Gastrocnemius medialis (tissue), 4 donors: Measurements from ENCODE around the gene EFHD1. TPM values are rescaled to one million over a fixed set of nuclear protein-coding genes. Genes with fewer than 3 reads are reported as not detected.

Experiments
- ATAC-seq, 2 donors: fragments of 150-250 bp; one replicate each; pipeline ENCODE4 v1.9.1; 2016
- DNase-seq, 2 donors: peaks; one replicate each; pipeline ENCODE4 v3.0.0-alpha.2; 2019
- H3K27ac ChIP-seq, 4 donors: fragments of 200-600 bp; sonication (generic); 1 replicate in 1 of 4; 2 replicates in 3 of 4; pipeline ENCODE4 v1.5.1; 2016 to 2018; ENCODE audit warnings: mild to moderate bottlenecking in 2 of 4, moderate library complexity in 1 of 4
- H3K27me3 ChIP-seq, 3 donors: fragments of 200-600 bp; sonication (generic) in 2 of 3; 1 replicate in 1 of 3; 2 replicates in 2 of 3; pipeline versions ENCODE4 v1.5.1 to v1.6.0; 2016 to 2019; ENCODE audit warnings: mild to moderate bottlenecking in 1 of 3, moderate library complexity in 1 of 3
- H3K36me3 ChIP-seq, 2 donors: fragments of 200-600 bp; sonication (generic) in 1 of 2; one replicate each; pipeline ENCODE4 v1.5.1; 2017 to 2018
- H3K4me1 ChIP-seq, 2 donors: fragments of 200-600 bp; sonication (generic) in 1 of 2; one replicate each; pipeline ENCODE4 v1.5.1; 2016 to 2017; ENCODE audit warnings: mild to moderate bottlenecking in 2 of 2
- H3K4me3 ChIP-seq, 4 donors: fragments of 200-600 bp; sonication (generic) in 3 of 4; 1 replicate in 1 of 4; 2 replicates in 3 of 4; pipeline ENCODE4 v1.5.1; 2016 to 2019; ENCODE audit warnings: mild to moderate bottlenecking in 2 of 4
- H3K9me3 ChIP-seq, 3 donors: fragments of 200-600 bp; sonication (generic) in 2 of 3; 1 replicate in 1 of 3; 2 replicates in 2 of 3; pipeline ENCODE4 v1.5.1; 2016 to 2019
- CTCF ChIP-seq, 5 experiments: fragments of 450-650 bp in 3 of 5; fragments of 200-600 bp in 2 of 5; sonication (generic) in 2 of 5; IDR thresholded peaks in 4 of 5; conservative IDR thresholded peaks in 1 of 5; 1 replicate in 4 of 5; 2 replicates in 1 of 5; pipeline ENCODE4 v1.5.1; 2016 to 2019; ENCODE audit warnings: antibody characterized with exemption in 5 of 5, mild to moderate bottlenecking in 3 of 5, moderate library complexity in 3 of 5
- POLR2A ChIP-seq, 2 donors: fragments of 450-650 bp; IDR thresholded peaks; one replicate each; pipeline ENCODE4 v1.6.1; 2017; ENCODE audit warnings: antibody characterized with exemption in 2 of 2, mild to moderate bottlenecking in 2 of 2, moderate library complexity in 2 of 2
- in situ Hi-C, 4 donors: fragments of 200-750 bp; cut with MboI; loops; one replicate each; pipeline versions ENCODE4 v1.15.0 to v1.8.0; 2017; ENCODE audit warnings: low sequenced_read_pairs in 4 of 4
- intact Hi-C: fragments of 100-400 bp; cut with DNase I; formaldehyde crosslinking; loops from one replicate; pipeline ENCODE4 v1.15.1; 2023; ENCODE audit warnings: low total_unique reads
- total RNA-seq, 4 donors: library from RNA; depleted of rRNA; stranded (reverse); fragments of >200 nt; gene quantifications; one replicate each; pipeline versions ENCODE4 v1.1.0 to v1.2.3, GENCODE V29; 2016

Gene EFHD1
- total RNA-seq, 4 donors from 2014 or later = 13.4 to 29.0 (median 13.9) TPM

- Histone ChIP-seq H3K9me3 (no peaks in the 10 kb centered on the region), H3K27me3 (no peaks in the 10 kb centered on the region), H3K4me1 (no peaks in the 10 kb centered on the region), H3K36me3 (no peaks in the 10 kb centered on the region), H3K27ac (no peak overlapping the region), H3K4me3 (no peak overlapping the region)
- TF ChIP-seq CTCF (IDR thresholded peaks at IDR 0.05 in 4 of 5, conservative IDR thresholded peaks at IDR 0.05 in 1 of 5) (no peak), POLR2A (IDR thresholded peaks at IDR 0.05) (no peak)
- no peak for DNase-seq
- in situ Hi-C loops (loop anchor here in 3 of 4 donors (25.0 kb wide), 4 partner anchors 191 to 441 kb away; partner anchors contain the start of genes INPP5D (in 2 of the 3), NEU2 (in 1 of the 3) and SNORC (in 1 of the 3)), intact Hi-C loops (no loop called here)
- ATAC-seq = no peak
These were observed 12.2 kb upstream of the EFHD1 start for GRCh38 chr2:232621186-232621585.

- intact Hi-C loops = no loop called here
- in situ Hi-C loops = loop anchor here in 3 of 4 donors (25.0 kb wide), 4 partner anchors 190 to 440 kb away; partner anchors contain the start of genes INPP5D (in 2 of the 3), NEU2 (in 1 of the 3) and SNORC (in 1 of the 3)
- no peaks in the 10 kb centered on the region for H3K36me3 ChIP-seq
- TF ChIP-seq POLR2A (IDR thresholded peaks at IDR 0.05) (no peak), CTCF (IDR thresholded peaks at IDR 0.05 in 4 of 5, conservative IDR thresholded peaks at IDR 0.05 in 1 of 5) (no peak)
- no peaks in the 10 kb centered on the region for H3K4me1 ChIP-seq
- DNase-seq = no peak
- no peaks in the 10 kb centered on the region for H3K27me3 ChIP-seq
- H3K27ac ChIP-seq = no peak overlapping the region
- no peak for ATAC-seq
- no peaks in the 10 kb centered on the region for H3K9me3 ChIP-seq
- H3K4me3 ChIP-seq = no peak overlapping the region
These were observed 10.8 kb upstream of the EFHD1 start for GRCh38 chr2:232622563-232622962.

- H3K27me3 ChIP-seq = no peaks in the 10 kb centered on the region
- in situ Hi-C loops (loop anchor here in 3 of 4 donors (25.0 kb wide), 4 partner anchors 188 to 438 kb away; partner anchors contain the start of genes INPP5D (in 2 of the 3), NEU2 (in 1 of the 3) and SNORC (in 1 of the 3)), intact Hi-C loops (no loop called here)
- H3K4me3 ChIP-seq = no peak overlapping the region
- TF ChIP-seq POLR2A (IDR thresholded peaks at IDR 0.05) (no peak), CTCF (IDR thresholded peaks at IDR 0.05 in 4 of 5, conservative IDR thresholded peaks at IDR 0.05 in 1 of 5) (no peak)
- ATAC-seq (no peak), DNase-seq (no peak)
- H3K9me3 ChIP-seq = no peaks in the 10 kb centered on the region
- no peaks in the 10 kb centered on the region for H3K4me1 ChIP-seq
- no peaks in the 10 kb centered on the region for H3K36me3 ChIP-seq
- no peak overlapping the region for H3K27ac ChIP-seq
These were observed 9.3 kb upstream of the EFHD1 start for GRCh38 chr2:232623768-232624765.

- intact Hi-C loops = no loop called here
- ATAC-seq = no peak
These were observed 6.8 kb upstream of the EFHD1 start for GRCh38 chr2:232626584-232626983.

More at GRCh38 chr2:232626584-232626983, 6.8 kb upstream of the EFHD1 start:
- Histone ChIP-seq H3K36me3 (no peaks in the 10 kb centered on the region), H3K4me3 (no peak overlapping the region), H3K27ac (no peak overlapping the region), H3K27me3 (peaks cover 0 to 6% (median 2%) of the 10 kb centered on the region in 3 donors), H3K4me1 (no peaks in the 10 kb centered on the region), H3K9me3 (no peaks in the 10 kb centered on the region)
- no peak for DNase-seq
- in situ Hi-C loops = no loop called here
- TF ChIP-seq POLR2A (IDR thresholded peaks at IDR 0.05) = no peak
- no peak for TF ChIP-seq CTCF (IDR thresholded peaks at IDR 0.05 in 4 of 5, conservative IDR thresholded peaks at IDR 0.05 in 1 of 5)
